ENCODE results near the gene TSHB.

Gene TSHB

GRCh38 chr1:115029526-115029925 lies at the start of gene TSHB:
TSS of gene TSHB (plus strand) at chr1:115029826. CDS start at chr1:115033363, 3,537 bp downstream.
- Histone ChIP-seq H3F3A (ENCODE audit: low read depth) (no peaks in the 10 kb centered on the region), H3K4me1 (ENCODE audit: insufficient read depth, low read length, poor library complexity, severe bottlenecking) (no peaks in the 10 kb centered on the region), H3K9me2 (replicated peaks; ENCODE audit: low read depth, low read length) (no peaks in the 10 kb centered on the region), H3K27me3 (ENCODE audit: insufficient read depth, low read length, poor library complexity, severe bottlenecking) (no peaks in the 10 kb centered on the region), H3K79me2 (ENCODE audit: insufficient read depth, low read length) (no peaks in the 10 kb centered on the region), H3K4me3 (ENCODE audit: low read length, poor library complexity, severe bottlenecking) (no peak within 1 kb of the TSS), H3K9me3 (ENCODE audit: insufficient read depth, low read depth, low read length) (no peaks in the 10 kb centered on the region), H4K20me1 (ENCODE audit: insufficient read depth, low read length, poor library complexity, severe bottlenecking) (no peaks in the 10 kb centered on the region), H2AFZ (ENCODE audit: low read length) (no peak within 1 kb of the TSS), H3K36me3 (ENCODE audit: insufficient read depth, low read length) (no peaks in the 10 kb centered on the region), H3K4me2 (ENCODE audit: low read depth, low read length, poor library complexity, severe bottlenecking) (no peak within 1 kb of the TSS), H3K9ac (ENCODE audit: low read depth, low read length, poor library complexity, severe bottlenecking) (no peak within 1 kb of the TSS)
- TF ChIP-seq EZH2phosphoT487 (IDR thresholded peaks at IDR 0.05; ENCODE audit: borderline replicate concordance): no peak
- no peak for TF ChIP-seq CTCF (conservative IDR thresholded peaks at IDR 0.05; ENCODE audit: low read length)

- H3K4me2 ChIP-seq (ENCODE audit: low read depth, low read length, poor library complexity, severe bottlenecking): no peak overlapping the region
- H4K20me1 ChIP-seq (ENCODE audit: insufficient read depth, low read length, poor library complexity, severe bottlenecking): no peaks in the 10 kb centered on the region
- no peaks in the 10 kb centered on the region for H3K79me2 ChIP-seq (ENCODE audit: insufficient read depth, low read length)
- H3K27me3 ChIP-seq (ENCODE audit: insufficient read depth, low read length, poor library complexity, severe bottlenecking): peaks cover 4% of the 10 kb centered on the region
- H3K4me1 ChIP-seq (ENCODE audit: insufficient read depth, low read length, poor library complexity, severe bottlenecking): no peaks in the 10 kb centered on the region
- no peak overlapping the region for H3K9ac ChIP-seq (ENCODE audit: low read depth, low read length, poor library complexity, severe bottlenecking)
- H3K36me3 ChIP-seq (ENCODE audit: insufficient read depth, low read length): no peaks in the 10 kb centered on the region
- TF ChIP-seq EZH2phosphoT487 (IDR thresholded peaks at IDR 0.05; ENCODE audit: borderline replicate concordance) (no peak), CTCF (conservative IDR thresholded peaks at IDR 0.05; ENCODE audit: low read length) (no peak)
- H2AFZ ChIP-seq (ENCODE audit: low read length): no peak overlapping the region
- no peaks in the 10 kb centered on the region for H3K9me2 ChIP-seq (replicated peaks; ENCODE audit: low read depth, low read length)
- no peaks in the 10 kb centered on the region for H3F3A ChIP-seq (ENCODE audit: low read depth)
- no peak overlapping the region for H3K4me3 ChIP-seq (ENCODE audit: low read length, poor library complexity, severe bottlenecking)
- peaks cover 13% of the 10 kb centered on the region; the same call in 1 of the 2 replicates for H3K9me3 ChIP-seq (ENCODE audit: insufficient read depth, low read depth, low read length)
These were observed 47.4 kb upstream of the TSHB start for GRCh38 chr1:114982251-114982650.

- peaks cover 4% of the 10 kb centered on the region for H3K27me3 ChIP-seq (ENCODE audit: insufficient read depth, low read length, poor library complexity, severe bottlenecking)
- H3K9me3 ChIP-seq (ENCODE audit: insufficient read depth, low read depth, low read length): peaks cover 17% of the 10 kb centered on the region; the same call in 1 of the 2 replicates
- H3K9ac ChIP-seq (ENCODE audit: low read depth, low read length, poor library complexity, severe bottlenecking): no peak overlapping the region
- no peaks in the 10 kb centered on the region for H3F3A ChIP-seq (ENCODE audit: low read depth)
- no peaks in the 10 kb centered on the region for H4K20me1 ChIP-seq (ENCODE audit: insufficient read depth, low read length, poor library complexity, severe bottlenecking)
- no peaks in the 10 kb centered on the region for H3K79me2 ChIP-seq (ENCODE audit: insufficient read depth, low read length)
- no peaks in the 10 kb centered on the region for H3K9me2 ChIP-seq (replicated peaks; ENCODE audit: low read depth, low read length)
- no peak overlapping the region for H3K4me2 ChIP-seq (ENCODE audit: low read depth, low read length, poor library complexity, severe bottlenecking)
- no peaks in the 10 kb centered on the region for H3K36me3 ChIP-seq (ENCODE audit: insufficient read depth, low read length)
- H2AFZ ChIP-seq (ENCODE audit: low read length): no peak overlapping the region
- no peak overlapping the region for H3K4me3 ChIP-seq (ENCODE audit: low read length, poor library complexity, severe bottlenecking)
- H3K4me1 ChIP-seq (ENCODE audit: insufficient read depth, low read length, poor library complexity, severe bottlenecking): no peaks in the 10 kb centered on the region
- TF ChIP-seq CTCF (conservative IDR thresholded peaks at IDR 0.05; ENCODE audit: low read length) (no peak), EZH2phosphoT487 (IDR thresholded peaks at IDR 0.05; ENCODE audit: borderline replicate concordance) (no peak)
These were observed 43.3 kb upstream of the TSHB start for GRCh38 chr1:114986286-114986685.

Measured in Loucy (cell line).